ENCODE measurements around the gene KRT79. TPM values are rescaled to one million over a fixed set of nuclear protein-coding genes. Genes with fewer than 3 reads are reported as not detected.

The KRT79 gene
- polyA plus RNA-seq, 1 donor from 2014 or later: not detected

- no peaks in the 10 kb centered on the region for H3F3A ChIP-seq (ENCODE audit: insufficient read depth, low read length, poor library complexity, severe bottlenecking)
- H3K9me3 ChIP-seq (ENCODE audit: low read length): no peaks in the 10 kb centered on the region
- H3K27ac ChIP-seq (ENCODE audit: low read length): no peak overlapping the region
- no peaks in the 10 kb centered on the region for H3K79me2 ChIP-seq (replicated peaks; ENCODE audit: insufficient read depth, low read length)
- H3K9me2 ChIP-seq (ENCODE audit: insufficient read depth, low read length): no peaks in the 10 kb centered on the region
- no peak overlapping the region for H3K4me2 ChIP-seq (ENCODE audit: low read length)
- H2AFZ ChIP-seq (ENCODE audit: low read depth, low read length): no peak overlapping the region
- H3K27me3 ChIP-seq (ENCODE audit: insufficient read depth, low read depth, low read length): no peaks in the 10 kb centered on the region
- no peaks in the 10 kb centered on the region for H4K20me1 ChIP-seq (ENCODE audit: insufficient read depth)
- H3K9ac ChIP-seq (ENCODE audit: low read length): no peak overlapping the region
- TF ChIP-seq MXI1 (conservative IDR thresholded peaks at IDR 0.05; ENCODE audit: poor library complexity, severe bottlenecking) (no peak), POLR2AphosphoS5 (IDR thresholded peaks at IDR 0.05) (no peak), RAD21 (conservative IDR thresholded peaks at IDR 0.05) (no peak), EP300 (conservative IDR thresholded peaks at IDR 0.05; ENCODE audit: poor library complexity, severe bottlenecking) (no peak), EZH2 (IDR thresholded peaks at IDR 0.05; ENCODE audit: borderline replicate concordance, insufficient read depth, low read length, poor library complexity, severe bottlenecking) (no peak), SMC3 (conservative IDR thresholded peaks at IDR 0.05; ENCODE audit: poor library complexity) (no peak), REST (IDR thresholded peaks at IDR 0.05; ENCODE audit: borderline replicate concordance) (no peak)
- no peaks in the 10 kb centered on the region for H3K36me3 ChIP-seq (ENCODE audit: insufficient read depth, low read length)
- no peak overlapping the region for H3K4me3 ChIP-seq (ENCODE audit: low read length)
These were observed 10.3 kb upstream of the KRT79 start for GRCh38 chr12:52844386-52844785.

- no peak overlapping the region for H3K4me2 ChIP-seq (ENCODE audit: low read length)
- H3K9me2 ChIP-seq (ENCODE audit: insufficient read depth, low read length): no peaks in the 10 kb centered on the region
- H3K9me3 ChIP-seq (ENCODE audit: low read length): no peaks in the 10 kb centered on the region
- no peaks in the 10 kb centered on the region for H4K20me1 ChIP-seq (ENCODE audit: insufficient read depth)
- H3K36me3 ChIP-seq (ENCODE audit: insufficient read depth, low read length): no peaks in the 10 kb centered on the region
- H3K4me3 ChIP-seq (ENCODE audit: low read length): no peak overlapping the region
- no peaks in the 10 kb centered on the region for H3K27me3 ChIP-seq (ENCODE audit: insufficient read depth, low read depth, low read length)
- TF ChIP-seq EP300 (conservative IDR thresholded peaks at IDR 0.05; ENCODE audit: poor library complexity, severe bottlenecking) (no peak), RAD21 (conservative IDR thresholded peaks at IDR 0.05) (no peak), CTCF (IDR thresholded peaks at IDR 0.05; ENCODE audit: poor library complexity, severe bottlenecking) (no peak), TAF1 (IDR thresholded peaks at IDR 0.05; ENCODE audit: low read depth) (no peak), SMC3 (conservative IDR thresholded peaks at IDR 0.05; ENCODE audit: poor library complexity) (no peak), MXI1 (conservative IDR thresholded peaks at IDR 0.05; ENCODE audit: poor library complexity, severe bottlenecking) (no peak), REST (IDR thresholded peaks at IDR 0.05; ENCODE audit: borderline replicate concordance) (no peak), POLR2AphosphoS5 (IDR thresholded peaks at IDR 0.05) (no peak)
- no peak overlapping the region for H3K9ac ChIP-seq (ENCODE audit: low read length)
- H3F3A ChIP-seq (ENCODE audit: insufficient read depth, low read length, poor library complexity, severe bottlenecking): no peaks in the 10 kb centered on the region
- no peaks in the 10 kb centered on the region for H3K79me2 ChIP-seq (replicated peaks; ENCODE audit: insufficient read depth, low read length)
- no peak overlapping the region for H2AFZ ChIP-seq (ENCODE audit: low read depth, low read length)
- H3K27ac ChIP-seq (ENCODE audit: low read length): no peak overlapping the region
These were observed 5.5 kb upstream of the KRT79 start for GRCh38 chr12:52839436-52840105.
